Measurements from ENCODE around the gene SUDS3.
"Not testable (repeated sequence)": the region's sequence is repeated elsewhere in the genome, so short reads cannot be mapped to it uniquely, and the experiment has no call there.

The SUDS3 gene

DNA sequence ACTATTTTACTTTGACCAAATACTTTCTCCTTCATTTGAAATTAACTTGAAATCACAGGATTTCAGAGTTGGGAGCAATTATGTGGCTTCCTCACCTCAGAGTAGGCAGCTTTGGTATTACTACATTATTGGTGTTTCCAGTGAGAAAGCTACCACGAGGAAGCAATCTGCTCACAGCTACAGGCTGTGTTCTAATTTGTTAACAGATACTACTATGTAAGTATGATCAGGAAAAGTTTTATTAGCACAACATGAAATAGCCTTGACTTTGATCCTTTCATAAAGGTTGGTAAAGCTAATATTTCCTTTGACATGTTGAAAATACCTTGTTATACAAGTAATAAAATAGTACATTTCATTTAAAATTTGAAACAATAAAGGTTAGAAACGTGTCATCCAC, 34.3 kb upstream of the SUDS3 start:
- Histone ChIP-seq H3K4me3 (ENCODE audit: low read depth in 1 of 2, low read length in 2 of 2) (no peak overlapping the region), H3K4me1 (ENCODE audit: control insufficient read depth in 1 of 2, insufficient read depth in 2 of 2, low read length in 2 of 2) (peaks cover 0 to under 1% of the 10 kb centered on the region in 2 donors), H3K36me3 (ENCODE audit: control insufficient read depth in 1 of 2, insufficient read depth in 2 of 2, low read length in 2 of 2) (no peaks in the 10 kb centered on the region), H3K27ac (ENCODE audit: low read length) (no peak overlapping the region), H3K27me3 (ENCODE audit: low read depth, low read length) (no peaks in the 10 kb centered on the region), H3K9me3 (ENCODE audit: control insufficient read depth in 1 of 2, low read length in 2 of 2) (no peaks in the 10 kb centered on the region)

- H3K27me3 ChIP-seq (ENCODE audit: low read depth, low read length): no peaks in the 10 kb centered on the region
- H3K4me3 ChIP-seq (ENCODE audit: low read depth in 1 of 2, low read length in 2 of 2): no peak overlapping the region
- H3K36me3 ChIP-seq (ENCODE audit: control insufficient read depth in 1 of 2, insufficient read depth in 2 of 2, low read length in 2 of 2): no peaks in the 10 kb centered on the region
- no peak overlapping the region for H3K27ac ChIP-seq (ENCODE audit: low read length)
- no peaks in the 10 kb centered on the region for H3K9me3 ChIP-seq (ENCODE audit: control insufficient read depth in 1 of 2, low read length in 2 of 2)
- peaks cover 0 to 3% of the 10 kb centered on the region in 2 donors for H3K4me1 ChIP-seq (ENCODE audit: control insufficient read depth in 1 of 2, insufficient read depth in 2 of 2, low read length in 2 of 2)
These were observed 31.5 kb upstream of the SUDS3 start for GRCh38 chr12:118344829-118345228.

- H3K4me1 ChIP-seq (ENCODE audit: control insufficient read depth in 1 of 2, insufficient read depth in 2 of 2, low read length in 2 of 2): peaks cover 0 to 3% of the 10 kb centered on the region in 2 donors
- no peak overlapping the region for H3K4me3 ChIP-seq (ENCODE audit: low read depth in 1 of 2, low read length in 2 of 2)
- H3K9me3 ChIP-seq (ENCODE audit: control insufficient read depth in 1 of 2, low read length in 2 of 2): no peaks in the 10 kb centered on the region
- H3K27me3 ChIP-seq (ENCODE audit: low read depth, low read length): no peaks in the 10 kb centered on the region
- no peaks in the 10 kb centered on the region for H3K36me3 ChIP-seq (ENCODE audit: control insufficient read depth in 1 of 2, insufficient read depth in 2 of 2, low read length in 2 of 2)
- H3K27ac ChIP-seq (ENCODE audit: low read length): no peak overlapping the region
These were observed 31.0 kb upstream of the SUDS3 start for GRCh38 chr12:118345355-118345754.

GRCh38 chr12:118346895-118347294, 29.5 kb upstream of the SUDS3 start:
- H3K4me1 ChIP-seq (ENCODE audit: control insufficient read depth in 1 of 2, insufficient read depth in 2 of 2, low read length in 2 of 2): peaks cover 0 to 3% of the 10 kb centered on the region in 2 donors
- H3K27ac ChIP-seq (ENCODE audit: low read length): no peak overlapping the region
- H3K36me3 ChIP-seq (ENCODE audit: control insufficient read depth in 1 of 2, insufficient read depth in 2 of 2, low read length in 2 of 2): no peaks in the 10 kb centered on the region

GRCh38 chr12:118347916-118348315, 28.4 kb upstream of the SUDS3 start:
- no peaks in the 10 kb centered on the region for H3K27me3 ChIP-seq (ENCODE audit: low read depth, low read length)
- no peak overlapping the region for H3K4me3 ChIP-seq (ENCODE audit: low read depth in 1 of 2, low read length in 2 of 2)
- H3K27ac ChIP-seq (ENCODE audit: low read length): no peak overlapping the region
- H3K9me3 ChIP-seq (ENCODE audit: control insufficient read depth in 1 of 2, low read length in 2 of 2): no peaks in the 10 kb centered on the region
- H3K4me1 ChIP-seq (ENCODE audit: control insufficient read depth in 1 of 2, insufficient read depth in 2 of 2, low read length in 2 of 2): peaks cover 0 to 3% of the 10 kb centered on the region in 2 donors
- H3K36me3 ChIP-seq (ENCODE audit: control insufficient read depth in 1 of 2, insufficient read depth in 2 of 2, low read length in 2 of 2): no peaks in the 10 kb centered on the region

More at GRCh38 chr12:118346895-118347294, 29.5 kb upstream of the SUDS3 start:
- H3K27me3 ChIP-seq (ENCODE audit: low read depth, low read length): no peaks in the 10 kb centered on the region
- H3K9me3 ChIP-seq (ENCODE audit: control insufficient read depth in 1 of 2, low read length in 2 of 2): no peaks in the 10 kb centered on the region
- no peak overlapping the region for H3K4me3 ChIP-seq (ENCODE audit: low read depth in 1 of 2, low read length in 2 of 2)

DNA sequence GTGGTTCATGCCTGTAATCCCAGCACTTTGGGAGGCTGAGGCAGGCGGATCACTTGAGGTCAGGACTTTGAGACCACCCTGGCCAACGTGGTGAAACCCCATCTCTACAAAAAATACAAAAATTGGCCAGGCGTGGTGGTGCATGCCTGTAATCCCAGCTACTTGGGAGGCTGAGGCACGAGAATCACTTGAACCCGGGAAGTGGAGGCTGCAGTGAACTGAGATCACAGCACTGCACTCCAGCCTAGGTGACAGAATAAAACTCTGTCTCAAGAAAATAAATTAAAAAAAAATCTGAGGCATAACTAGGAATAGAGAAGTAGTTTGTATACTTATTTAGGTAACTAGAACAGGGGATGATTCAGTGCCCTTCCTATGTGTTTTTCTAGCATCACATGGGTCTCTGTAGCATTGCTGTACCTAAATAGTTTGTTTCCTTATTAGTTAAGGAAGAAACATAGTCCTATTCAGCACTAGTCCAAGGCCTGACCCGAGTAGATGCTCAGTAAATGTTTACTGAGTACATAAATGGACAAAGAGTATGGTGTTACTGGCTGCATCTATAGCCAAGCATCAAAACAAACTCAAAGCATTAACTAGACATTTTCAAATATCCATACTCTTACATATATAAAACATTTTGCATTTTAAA, 25.3 kb upstream of the SUDS3 start:
- Histone ChIP-seq H3K4me1 (ENCODE audit: control insufficient read depth in 1 of 2, insufficient read depth in 2 of 2, low read length in 2 of 2) (peaks cover 0 to 3% of the 10 kb centered on the region in 2 donors), H3K27me3 (ENCODE audit: low read depth, low read length) (no peaks in the 10 kb centered on the region), H3K4me3 (ENCODE audit: low read depth in 1 of 2, low read length in 2 of 2) (no peak overlapping the region), H3K9me3 (ENCODE audit: control insufficient read depth in 1 of 2, low read length in 2 of 2) (no peaks in the 10 kb centered on the region), H3K27ac (ENCODE audit: low read length) (no peak overlapping the region), H3K36me3 (ENCODE audit: control insufficient read depth in 1 of 2, insufficient read depth in 2 of 2, low read length in 2 of 2) (no peaks in the 10 kb centered on the region)

GRCh38 chr12:118353721-118354120, 22.6 kb upstream of the SUDS3 start:
- Histone ChIP-seq H3K4me1 (ENCODE audit: control insufficient read depth in 1 of 2, insufficient read depth in 2 of 2, low read length in 2 of 2) (peaks cover 3 to 16% of the 10 kb centered on the region in 2 donors), H3K27me3 (ENCODE audit: low read depth, low read length) (no peaks in the 10 kb centered on the region), H3K27ac (ENCODE audit: low read length) (no peak overlapping the region), H3K36me3 (ENCODE audit: control insufficient read depth in 1 of 2, insufficient read depth in 2 of 2, low read length in 2 of 2) (no peaks in the 10 kb centered on the region), H3K9me3 (ENCODE audit: control insufficient read depth in 1 of 2, low read length in 2 of 2) (no peaks in the 10 kb centered on the region), H3K4me3 (ENCODE audit: low read depth in 1 of 2, low read length in 2 of 2) (no peak overlapping the region)

GRCh38 chr12:118354503-118354902, 21.9 kb upstream of the SUDS3 start:
- not testable (repeated sequence) for H3K9me3 ChIP-seq (ENCODE audit: control insufficient read depth in 1 of 2, low read length in 2 of 2); H3K27ac ChIP-seq (ENCODE audit: low read length); H3K4me3 ChIP-seq (ENCODE audit: low read depth in 1 of 2, low read length in 2 of 2); H3K27me3 ChIP-seq (ENCODE audit: low read depth, low read length); H3K36me3 ChIP-seq (ENCODE audit: control insufficient read depth in 1 of 2, insufficient read depth in 2 of 2, low read length in 2 of 2)
- peaks cover 3 to 16% of the 10 kb centered on the region in 2 donors for H3K4me1 ChIP-seq (ENCODE audit: control insufficient read depth in 1 of 2, insufficient read depth in 2 of 2, low read length in 2 of 2)

DNA sequence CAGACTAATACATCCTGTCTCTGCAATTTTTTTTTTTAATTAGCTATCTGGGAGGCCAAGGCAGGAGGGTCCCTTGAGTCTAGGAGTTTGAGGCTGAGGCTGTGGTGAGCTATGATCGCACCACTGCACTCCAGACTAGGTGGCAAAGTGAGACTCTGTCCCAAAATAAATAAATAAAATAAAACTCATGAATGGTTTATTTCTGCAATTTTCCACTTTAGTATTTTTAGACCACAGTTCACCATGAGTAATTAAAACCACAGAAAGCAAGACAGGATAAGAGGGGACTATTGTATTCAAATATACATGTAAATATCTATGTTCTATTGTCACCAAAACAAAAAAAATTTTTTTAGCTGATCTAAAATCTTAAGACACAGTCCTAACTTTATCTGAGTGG, 21.5 kb upstream of the SUDS3 start:
- Histone ChIP-seq H3K9me3 (ENCODE audit: control insufficient read depth in 1 of 2, low read length in 2 of 2) (no peaks in the 10 kb centered on the region), H3K4me1 (ENCODE audit: control insufficient read depth in 1 of 2, insufficient read depth in 2 of 2, low read length in 2 of 2) (peaks cover 3 to 16% of the 10 kb centered on the region in 2 donors), H3K36me3 (ENCODE audit: control insufficient read depth in 1 of 2, insufficient read depth in 2 of 2, low read length in 2 of 2) (no peaks in the 10 kb centered on the region), H3K27me3 (ENCODE audit: low read depth, low read length) (no peaks in the 10 kb centered on the region), H3K27ac (ENCODE audit: low read length) (no peak overlapping the region), H3K4me3 (ENCODE audit: low read depth in 1 of 2, low read length in 2 of 2) (no peak overlapping the region)

- Histone ChIP-seq H3K4me3 (ENCODE audit: low read depth in 1 of 2, low read length in 2 of 2) (no peak overlapping the region), H3K36me3 (ENCODE audit: control insufficient read depth in 1 of 2, insufficient read depth in 2 of 2, low read length in 2 of 2) (no peaks in the 10 kb centered on the region), H3K4me1 (ENCODE audit: control insufficient read depth in 1 of 2, insufficient read depth in 2 of 2, low read length in 2 of 2) (peaks cover 7 to 16% of the 10 kb centered on the region in 2 donors), H3K27ac (ENCODE audit: low read length) (no peak overlapping the region), H3K27me3 (ENCODE audit: low read depth, low read length) (no peaks in the 10 kb centered on the region), H3K9me3 (ENCODE audit: control insufficient read depth in 1 of 2, low read length in 2 of 2) (no peaks in the 10 kb centered on the region)
These were observed 20.5 kb upstream of the SUDS3 start for GRCh38 chr12:118355843-118356242.

GRCh38 chr12:118356809-118357256, 19.5 kb upstream of the SUDS3 start:
- Histone ChIP-seq H3K36me3 (ENCODE audit: control insufficient read depth in 1 of 2, insufficient read depth in 2 of 2, low read length in 2 of 2) (no peaks in the 10 kb centered on the region), H3K4me1 (ENCODE audit: control insufficient read depth in 1 of 2, insufficient read depth in 2 of 2, low read length in 2 of 2) (peaks cover 7 to 16% of the 10 kb centered on the region in 2 donors), H3K9me3 (ENCODE audit: control insufficient read depth in 1 of 2, low read length in 2 of 2) (no peaks in the 10 kb centered on the region), H3K4me3 (ENCODE audit: low read depth in 1 of 2, low read length in 2 of 2) (peak overlapping the region in 1 of 2 donors; percentile 15), H3K27me3 (ENCODE audit: low read depth, low read length) (no peaks in the 10 kb centered on the region), H3K27ac (ENCODE audit: low read length) (peak overlapping the region; percentile 71)
